Transverse colon (tissue), 4 donors: ENCODE measurements around the gene TPP1.

Experiments
- POLR2A ChIP-seq: fragments of 450-650 bp; IDR thresholded peaks from one replicate; pipeline ENCODE4 v1.6.1; 2016; ENCODE audit warnings: antibody characterized with exemption, mild to moderate bottlenecking, moderate library complexity
- POLR2AphosphoS5 ChIP-seq, 3 donors: sonication (generic); formaldehyde crosslinking; IDR thresholded peaks; one replicate each; pipeline ENCODE4 v1.6.1; 2016; ENCODE audit warnings: antibody characterized with exemption in 3 of 3
- TF ChIP-seq, protein P1 (sequence below), 5 experiments: fragments of 200-600 bp in 3 of 5; fragments of 450-650 bp in 2 of 5; sonication (generic) in 3 of 5; IDR thresholded peaks; 1 replicate in 2 of 5; 2 replicates in 3 of 5; pipeline ENCODE4 v1.5.1; 2016 to 2017; ENCODE audit warnings: antibody characterized with exemption in 5 of 5, inconsistent platforms in 3 of 5, mild to moderate bottlenecking in 2 of 5, moderate library complexity in 1 of 5

DNA sequence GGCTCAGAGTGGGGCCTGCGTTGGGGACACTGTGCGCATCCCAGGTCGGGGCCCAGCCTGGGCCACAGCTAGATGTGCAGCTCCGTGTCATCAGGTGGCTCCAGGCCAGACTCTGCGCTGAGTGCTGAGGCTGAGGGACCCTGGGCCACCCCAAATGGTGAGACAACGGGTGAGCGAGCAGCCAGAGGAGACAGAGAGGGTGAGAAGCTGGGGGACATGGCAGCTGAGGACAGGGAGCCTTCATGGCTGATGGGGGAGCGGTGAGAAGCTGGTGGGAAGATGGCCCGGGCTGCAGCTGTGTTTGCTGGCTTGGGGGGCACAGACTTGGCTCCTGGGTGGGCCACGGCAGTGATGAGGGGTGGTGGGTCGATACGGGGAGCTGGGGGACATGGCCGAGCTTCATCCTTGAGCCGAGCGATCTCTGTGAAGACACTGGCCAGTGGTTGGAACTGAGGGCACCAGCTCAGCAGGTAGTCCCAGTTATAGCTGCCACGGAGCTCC is 2.5 kb upstream of the TPP1 start:
- TF ChIP-seq, protein P1, sequence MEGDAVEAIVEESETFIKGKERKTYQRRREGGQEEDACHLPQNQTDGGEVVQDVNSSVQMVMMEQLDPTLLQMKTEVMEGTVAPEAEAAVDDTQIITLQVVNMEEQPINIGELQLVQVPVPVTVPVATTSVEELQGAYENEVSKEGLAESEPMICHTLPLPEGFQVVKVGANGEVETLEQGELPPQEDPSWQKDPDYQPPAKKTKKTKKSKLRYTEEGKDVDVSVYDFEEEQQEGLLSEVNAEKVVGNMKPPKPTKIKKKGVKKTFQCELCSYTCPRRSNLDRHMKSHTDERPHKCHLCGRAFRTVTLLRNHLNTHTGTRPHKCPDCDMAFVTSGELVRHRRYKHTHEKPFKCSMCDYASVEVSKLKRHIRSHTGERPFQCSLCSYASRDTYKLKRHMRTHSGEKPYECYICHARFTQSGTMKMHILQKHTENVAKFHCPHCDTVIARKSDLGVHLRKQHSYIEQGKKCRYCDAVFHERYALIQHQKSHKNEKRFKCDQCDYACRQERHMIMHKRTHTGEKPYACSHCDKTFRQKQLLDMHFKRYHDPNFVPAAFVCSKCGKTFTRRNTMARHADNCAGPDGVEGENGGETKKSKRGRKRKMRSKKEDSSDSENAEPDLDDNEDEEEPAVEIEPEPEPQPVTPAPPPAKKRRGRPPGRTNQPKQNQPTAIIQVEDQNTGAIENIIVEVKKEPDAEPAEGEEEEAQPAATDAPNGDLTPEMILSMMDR (IDR thresholded peaks at IDR 0.05) = no peak
- TF ChIP-seq POLR2A (no peak), POLR2AphosphoS5 (IDR thresholded peaks at IDR 0.05) (no peak)
